ENCODE results near the gene KIF6.

The KIF6 gene

GRCh38 chr6:39421383-39422225 is 303.6 kb downstream of the KIF6 start:
- no peak for DNase-seq (ENCODE audit: low read depth, low spot score)

- DNase-seq (ENCODE audit: low read depth, low spot score): no peak
Measured at GRCh38 chr6:39420300-39421265, 304.6 kb downstream of the KIF6 start.

GRCh38 chr6:39419607-39420006 is 305.6 kb downstream of the KIF6 start:
- DNase-seq (ENCODE audit: low read depth, low spot score): no peak

- no peak for DNase-seq (ENCODE audit: low read depth, low spot score)
Measured at GRCh38 chr6:39417440-39417839, 307.8 kb downstream of the KIF6 start.

GRCh38 chr6:39416728-39417127 is 308.5 kb downstream of the KIF6 start:
- DNase-seq (ENCODE audit: low read depth, low spot score): no peak

- DNase-seq (ENCODE audit: low read depth, low spot score): no peak
Measured at GRCh38 chr6:39416026-39416425, 309.2 kb downstream of the KIF6 start.

GRCh38 chr6:39415482-39415881 is 309.7 kb downstream of the KIF6 start:
- DNase-seq (ENCODE audit: low read depth, low spot score): no peak

- DNase-seq (ENCODE audit: low read depth, low spot score): no peak
Measured at GRCh38 chr6:39411465-39411864, 313.7 kb downstream of the KIF6 start.

GRCh38 chr6:39411001-39411400 is 314.2 kb downstream of the KIF6 start:
- DNase-seq (ENCODE audit: low read depth, low spot score): no peak

- no peak for DNase-seq (ENCODE audit: low read depth, low spot score)
Measured at GRCh38 chr6:39409889-39410288, 315.3 kb downstream of the KIF6 start.

GRCh38 chr6:39407446-39407993 is 317.7 kb downstream of the KIF6 start:
- DNase-seq (ENCODE audit: low read depth, low spot score): no peak

- DNase-seq (ENCODE audit: low read depth, low spot score): no peak
Measured at GRCh38 chr6:39404312-39404711, 320.9 kb downstream of the KIF6 start.

GRCh38 chr6:39403304-39403703 is 321.9 kb downstream of the KIF6 start:
- DNase-seq (ENCODE audit: low read depth, low spot score): no peak

GRCh38 chr6:39402239-39402751 is 322.9 kb downstream of the KIF6 start:
- no peak for DNase-seq (ENCODE audit: low read depth, low spot score)

GRCh38 chr6:39401376-39401775 is 323.8 kb downstream of the KIF6 start:
- no peak for DNase-seq (ENCODE audit: low read depth, low spot score)

GRCh38 chr6:39400026-39400425 is 325.2 kb downstream of the KIF6 start:
- no peak for DNase-seq (ENCODE audit: low read depth, low spot score)

- DNase-seq (ENCODE audit: low read depth, low spot score): no peak
Measured at GRCh38 chr6:39396854-39397253, 328.4 kb downstream of the KIF6 start.

- no peak for DNase-seq (ENCODE audit: low read depth, low spot score)
Measured at GRCh38 chr6:39393075-39393474, 332.1 kb downstream of the KIF6 start.

GRCh38 chr6:39391182-39391581 is 334.0 kb downstream of the KIF6 start:
- no peak for DNase-seq (ENCODE audit: low read depth, low spot score)

- DNase-seq (ENCODE audit: low read depth, low spot score): no peak
Measured at GRCh38 chr6:39389484-39389767, 335.8 kb downstream of the KIF6 start.

- DNase-seq (ENCODE audit: low read depth, low spot score): no peak
Measured at GRCh38 chr6:39388606-39389483, 336.4 kb downstream of the KIF6 start.

Data from activated naive CD8-positive, alpha-beta T cell treated with anti-CD3 and anti-CD28 coated beads, Interleukin-2, amount 50 U/mL, for 16 hours (primary cell).